ENCODE data around the gene PARD6B. TPM values are rescaled to one million over a fixed set of nuclear protein-coding genes. Genes with fewer than 3 reads are reported as not detected.
"Not testable (repeated sequence)": the region's sequence is repeated elsewhere in the genome, so short reads cannot be mapped to it uniquely, and the experiment has no call there.

PARD6B gene
- total and polyA plus RNA-seq, 2 donors from 2014 or later: 9.2 to 72.0 TPM

DNA sequence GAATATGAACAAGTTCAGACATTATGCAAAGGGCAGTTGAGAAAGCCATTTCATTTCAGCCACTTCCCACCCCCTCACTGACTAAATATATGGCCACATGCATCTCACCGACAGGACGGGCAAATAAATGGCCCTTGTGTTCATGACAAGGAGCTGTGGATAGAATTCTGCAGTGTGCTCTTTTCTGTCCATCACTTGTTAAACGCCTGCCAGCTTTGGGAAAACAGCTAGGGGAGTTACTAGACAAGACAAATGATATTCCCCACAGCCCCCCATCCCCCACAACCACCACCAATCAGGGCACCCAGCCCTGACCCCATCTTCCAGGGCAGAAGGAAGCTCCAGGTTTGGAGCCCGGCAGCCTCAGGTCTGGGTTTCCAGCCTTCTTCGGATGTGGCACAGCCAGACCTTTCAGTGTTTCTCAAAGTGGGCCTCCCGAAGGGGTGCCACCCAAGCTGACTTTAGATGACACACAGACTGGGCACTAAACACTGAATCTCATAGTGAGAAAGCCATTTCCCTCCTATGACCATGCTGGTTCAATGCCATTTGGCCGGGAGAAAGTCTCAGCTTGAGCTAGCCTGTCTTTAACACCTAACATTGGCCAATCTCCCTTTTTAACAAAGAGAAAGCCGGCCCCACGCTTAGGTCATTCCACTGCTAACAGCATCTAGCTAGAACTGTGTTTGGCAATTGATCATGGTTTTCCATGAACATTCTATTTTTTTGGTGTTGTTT is 36.1 kb upstream of the PARD6B start:
- intact Hi-C loops (cut with DNase I): no loop called here
- FAIRE-seq (no peak), DNase-seq (peak in 3 of 5 donors; percentile 37 to 62 (median 56))
- Histone ChIP-seq H3K9me3 (ENCODE audit: control insufficient read depth in 2 of 3, insufficient read depth in 1 of 3, low read length in 3 of 3) (no peaks in the 10 kb centered on the region), H3K27ac (ENCODE audit: low read depth in 2 of 2, low read length in 2 of 2) (no peak overlapping the region), H3K9ac (ENCODE audit: low read length in 3 of 3) (no peak overlapping the region), H3K27me3 (ENCODE audit: control insufficient read depth, insufficient read depth, low read length) (no peaks in the 10 kb centered on the region), H3K4me1 (ENCODE audit: control insufficient read depth in 2 of 3, insufficient read depth in 2 of 3, low read depth in 1 of 3, low read length in 3 of 3) (peaks cover 0 to 7% (median 0%) of the 10 kb centered on the region in 3 donors), H3K36me3 (ENCODE audit: control insufficient read depth in 2 of 3, insufficient read depth in 3 of 3, low read length in 3 of 3) (no peaks in the 10 kb centered on the region), H3K4me3 (ENCODE audit: low read length in 3 of 3) (no peak overlapping the region)
- TF ChIP-seq, protein P1, sequence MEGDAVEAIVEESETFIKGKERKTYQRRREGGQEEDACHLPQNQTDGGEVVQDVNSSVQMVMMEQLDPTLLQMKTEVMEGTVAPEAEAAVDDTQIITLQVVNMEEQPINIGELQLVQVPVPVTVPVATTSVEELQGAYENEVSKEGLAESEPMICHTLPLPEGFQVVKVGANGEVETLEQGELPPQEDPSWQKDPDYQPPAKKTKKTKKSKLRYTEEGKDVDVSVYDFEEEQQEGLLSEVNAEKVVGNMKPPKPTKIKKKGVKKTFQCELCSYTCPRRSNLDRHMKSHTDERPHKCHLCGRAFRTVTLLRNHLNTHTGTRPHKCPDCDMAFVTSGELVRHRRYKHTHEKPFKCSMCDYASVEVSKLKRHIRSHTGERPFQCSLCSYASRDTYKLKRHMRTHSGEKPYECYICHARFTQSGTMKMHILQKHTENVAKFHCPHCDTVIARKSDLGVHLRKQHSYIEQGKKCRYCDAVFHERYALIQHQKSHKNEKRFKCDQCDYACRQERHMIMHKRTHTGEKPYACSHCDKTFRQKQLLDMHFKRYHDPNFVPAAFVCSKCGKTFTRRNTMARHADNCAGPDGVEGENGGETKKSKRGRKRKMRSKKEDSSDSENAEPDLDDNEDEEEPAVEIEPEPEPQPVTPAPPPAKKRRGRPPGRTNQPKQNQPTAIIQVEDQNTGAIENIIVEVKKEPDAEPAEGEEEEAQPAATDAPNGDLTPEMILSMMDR (IDR thresholded peaks at IDR 0.05; ENCODE audit: borderline replicate concordance, extremely low read depth, insufficient read depth): no peak

- H3K4me3 ChIP-seq (ENCODE audit: low read length in 3 of 3); intact Hi-C loops (cut with DNase I); H3K27ac ChIP-seq (ENCODE audit: low read depth in 2 of 2, low read length in 2 of 2); H3K9ac ChIP-seq (ENCODE audit: low read length in 3 of 3); FAIRE-seq; H3K4me1 ChIP-seq (ENCODE audit: control insufficient read depth in 2 of 3, insufficient read depth in 2 of 3, low read depth in 1 of 3, low read length in 3 of 3); H3K9me3 ChIP-seq (ENCODE audit: control insufficient read depth in 2 of 3, insufficient read depth in 1 of 3, low read length in 3 of 3); H3K36me3 ChIP-seq (ENCODE audit: control insufficient read depth in 2 of 3, insufficient read depth in 3 of 3, low read length in 3 of 3); DNase-seq; H3K27me3 ChIP-seq (ENCODE audit: control insufficient read depth, insufficient read depth, low read length): not testable (repeated sequence)
Observed at GRCh38 chr20:50698255-50698654, 33.1 kb upstream of the PARD6B start.

DNA sequence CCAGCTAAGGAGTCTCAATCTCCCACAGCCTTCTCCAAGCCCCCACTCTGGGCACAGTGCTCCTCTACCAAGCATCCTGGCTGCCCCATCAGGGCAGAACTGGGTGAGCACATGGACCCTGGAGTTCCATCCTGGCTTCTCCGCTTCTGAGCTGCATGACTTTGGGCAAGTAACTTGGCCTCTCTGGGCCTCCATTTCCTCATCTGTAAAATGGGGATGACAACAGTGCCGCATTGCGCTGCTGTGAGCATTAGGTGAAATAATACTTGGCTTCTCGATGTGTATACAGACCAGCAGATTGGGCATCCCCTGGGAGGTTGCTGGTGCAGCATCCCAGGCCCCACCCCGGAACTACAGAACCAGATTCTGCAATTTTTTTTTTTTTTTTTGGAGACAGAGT is 31.7 kb upstream of the PARD6B start:
- Histone ChIP-seq H3K9me3 (ENCODE audit: control insufficient read depth in 2 of 3, insufficient read depth in 1 of 3, low read length in 3 of 3) (no peaks in the 10 kb centered on the region), H3K27me3 (ENCODE audit: control insufficient read depth, insufficient read depth, low read length) (no peaks in the 10 kb centered on the region), H3K4me3 (ENCODE audit: low read length in 3 of 3) (no peak overlapping the region), H3K27ac (ENCODE audit: low read depth in 2 of 2, low read length in 2 of 2) (no peak overlapping the region), H3K4me1 (ENCODE audit: control insufficient read depth in 2 of 3, insufficient read depth in 2 of 3, low read depth in 1 of 3, low read length in 3 of 3) (peaks cover 0 to 6% (median 3%) of the 10 kb centered on the region in 3 donors), H3K36me3 (ENCODE audit: control insufficient read depth in 2 of 3, insufficient read depth in 3 of 3, low read length in 3 of 3) (no peaks in the 10 kb centered on the region), H3K9ac (ENCODE audit: low read length in 3 of 3) (no peak overlapping the region)
- DNase-seq (no peak), FAIRE-seq (no peak)
- TF ChIP-seq, protein P1 (IDR thresholded peaks at IDR 0.05; ENCODE audit: borderline replicate concordance, extremely low read depth, insufficient read depth): no peak
- intact Hi-C loops (cut with DNase I): no loop called here

DNA sequence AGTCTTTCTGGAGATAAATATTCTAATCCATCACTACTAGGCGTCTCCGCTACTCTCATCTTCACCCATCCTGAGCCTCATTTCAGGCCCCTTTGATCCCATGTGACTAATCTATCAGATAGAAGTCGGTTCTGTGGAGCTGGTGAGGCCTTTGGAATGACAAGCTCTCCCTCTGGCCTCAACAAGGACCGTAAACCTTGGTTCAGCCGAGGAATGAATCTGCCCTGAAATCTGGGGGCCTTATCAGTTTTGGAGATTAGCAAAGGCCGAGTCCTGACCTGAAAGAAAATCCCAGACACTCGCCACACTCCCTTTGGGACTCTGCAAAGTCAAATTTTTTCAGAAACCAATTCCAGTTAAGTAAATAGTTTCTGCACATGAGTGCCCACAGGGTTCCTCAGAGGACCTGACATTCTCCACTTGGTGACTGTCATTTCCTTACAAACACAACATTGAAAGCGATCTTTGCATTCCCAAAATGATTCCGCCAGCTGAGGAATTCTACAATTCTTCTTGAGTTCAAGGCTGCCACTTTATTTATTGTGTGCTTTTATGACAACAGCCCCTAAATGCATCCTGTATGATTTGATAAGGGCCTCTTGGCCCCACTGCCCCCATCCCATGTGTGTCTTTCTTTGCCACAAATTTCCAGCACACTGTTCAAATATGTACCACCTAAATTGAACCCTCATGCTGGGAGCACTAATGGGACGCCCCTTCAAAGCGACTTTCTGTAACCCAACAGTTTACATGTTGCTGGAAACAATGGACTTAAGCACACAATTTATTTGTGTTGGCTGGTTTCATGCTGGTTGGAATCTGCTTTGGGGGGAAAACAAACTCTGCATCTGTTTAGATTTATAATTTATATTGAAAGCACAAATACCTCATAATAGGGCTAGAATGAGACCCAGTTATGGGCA is 30.1 kb upstream of the PARD6B start:
- Histone ChIP-seq H3K27me3 (ENCODE audit: control insufficient read depth, insufficient read depth, low read length) (no peaks in the 10 kb centered on the region), H3K36me3 (ENCODE audit: control insufficient read depth in 2 of 3, insufficient read depth in 3 of 3, low read length in 3 of 3) (no peaks in the 10 kb centered on the region), H3K4me1 (ENCODE audit: control insufficient read depth in 2 of 3, insufficient read depth in 2 of 3, low read depth in 1 of 3, low read length in 3 of 3) (peaks cover 0 to 3% (median 2%) of the 10 kb centered on the region in 3 donors), H3K27ac (ENCODE audit: low read depth in 2 of 2, low read length in 2 of 2) (no peak overlapping the region), H3K9ac (ENCODE audit: low read length in 3 of 3) (no peak overlapping the region), H3K9me3 (ENCODE audit: control insufficient read depth in 2 of 3, insufficient read depth in 1 of 3, low read length in 3 of 3) (no peaks in the 10 kb centered on the region), H3K4me3 (ENCODE audit: low read length in 3 of 3) (no peak overlapping the region)
- intact Hi-C loops (cut with DNase I): no loop called here
- TF ChIP-seq, protein P1 (IDR thresholded peaks at IDR 0.05; ENCODE audit: borderline replicate concordance, extremely low read depth, insufficient read depth): no peak
- DNase-seq (peak in 3 of 5 donors; percentile 43 to 75 (median 71)), FAIRE-seq (no peak)

DNA sequence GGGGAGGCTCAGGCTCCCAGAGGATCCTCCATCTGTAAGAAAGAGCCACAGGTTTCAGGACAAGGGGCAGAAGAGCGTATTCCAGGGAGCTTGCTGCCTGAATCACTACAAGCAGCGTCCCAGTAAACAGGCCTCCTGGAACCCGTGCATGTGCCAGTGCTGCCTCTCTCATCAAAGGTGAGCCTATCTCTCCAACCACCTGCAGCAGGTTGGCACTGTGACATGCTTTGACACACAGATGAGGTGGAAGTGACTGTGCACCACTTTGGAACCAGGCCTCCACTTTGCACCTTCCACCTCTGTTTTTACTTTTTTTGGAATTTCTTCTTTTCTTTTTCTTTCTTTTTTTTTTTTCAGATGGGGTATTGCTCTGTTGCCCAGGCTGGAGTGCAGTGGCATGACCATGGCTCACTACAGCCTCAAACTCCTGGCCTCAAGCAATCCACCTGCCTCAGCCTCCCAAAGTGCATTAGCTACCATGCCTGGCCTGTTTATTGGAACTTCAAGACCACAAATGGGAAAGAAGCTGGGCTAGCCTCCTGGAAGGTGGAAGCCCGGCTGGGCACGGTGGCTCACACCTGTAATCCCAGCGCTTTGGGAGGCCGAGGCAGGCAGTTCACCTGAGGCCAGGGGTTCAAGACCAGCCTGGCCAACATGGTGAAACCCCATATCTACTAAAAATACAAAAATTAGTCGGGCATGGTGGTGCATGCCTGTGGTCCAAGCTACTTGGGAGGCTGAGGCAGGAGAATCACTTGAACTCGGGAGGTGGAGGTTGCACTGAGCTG is 27.5 kb upstream of the PARD6B start:
- FAIRE-seq; H3K9me3 ChIP-seq (ENCODE audit: control insufficient read depth in 2 of 3, insufficient read depth in 1 of 3, low read length in 3 of 3); H3K4me1 ChIP-seq (ENCODE audit: control insufficient read depth in 2 of 3, insufficient read depth in 2 of 3, low read depth in 1 of 3, low read length in 3 of 3); H3K27ac ChIP-seq (ENCODE audit: low read depth in 2 of 2, low read length in 2 of 2); DNase-seq; H3K9ac ChIP-seq (ENCODE audit: low read length in 3 of 3); intact Hi-C loops (cut with DNase I); H3K27me3 ChIP-seq (ENCODE audit: control insufficient read depth, insufficient read depth, low read length); H3K4me3 ChIP-seq (ENCODE audit: low read length in 3 of 3); H3K36me3 ChIP-seq (ENCODE audit: control insufficient read depth in 2 of 3, insufficient read depth in 3 of 3, low read length in 3 of 3): not testable (repeated sequence)

Measured in kidney (tissue), 14 donors.